ENCODE data around the gene SPINT1.

DNA sequence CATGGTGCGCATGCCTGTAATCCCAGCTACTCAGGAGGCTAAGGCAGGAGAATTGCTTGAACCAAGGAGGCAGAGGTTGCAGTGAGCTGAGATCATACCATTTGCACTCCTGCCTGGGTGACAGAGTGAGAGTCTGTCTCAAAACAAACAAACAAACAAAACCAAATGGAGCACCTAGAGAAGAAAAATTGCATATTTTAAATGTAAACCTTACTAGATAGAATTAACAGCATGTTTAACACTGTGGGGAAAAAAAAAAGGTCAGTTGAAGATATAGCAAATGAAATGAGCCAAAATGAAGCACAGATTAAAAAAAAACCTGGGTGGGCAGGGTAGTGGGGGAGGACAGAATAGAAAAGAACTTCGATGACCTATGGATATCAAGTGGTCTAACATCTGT lies 22.7 kb upstream of the SPINT1 start:
- TF ChIP-seq, protein P1, sequence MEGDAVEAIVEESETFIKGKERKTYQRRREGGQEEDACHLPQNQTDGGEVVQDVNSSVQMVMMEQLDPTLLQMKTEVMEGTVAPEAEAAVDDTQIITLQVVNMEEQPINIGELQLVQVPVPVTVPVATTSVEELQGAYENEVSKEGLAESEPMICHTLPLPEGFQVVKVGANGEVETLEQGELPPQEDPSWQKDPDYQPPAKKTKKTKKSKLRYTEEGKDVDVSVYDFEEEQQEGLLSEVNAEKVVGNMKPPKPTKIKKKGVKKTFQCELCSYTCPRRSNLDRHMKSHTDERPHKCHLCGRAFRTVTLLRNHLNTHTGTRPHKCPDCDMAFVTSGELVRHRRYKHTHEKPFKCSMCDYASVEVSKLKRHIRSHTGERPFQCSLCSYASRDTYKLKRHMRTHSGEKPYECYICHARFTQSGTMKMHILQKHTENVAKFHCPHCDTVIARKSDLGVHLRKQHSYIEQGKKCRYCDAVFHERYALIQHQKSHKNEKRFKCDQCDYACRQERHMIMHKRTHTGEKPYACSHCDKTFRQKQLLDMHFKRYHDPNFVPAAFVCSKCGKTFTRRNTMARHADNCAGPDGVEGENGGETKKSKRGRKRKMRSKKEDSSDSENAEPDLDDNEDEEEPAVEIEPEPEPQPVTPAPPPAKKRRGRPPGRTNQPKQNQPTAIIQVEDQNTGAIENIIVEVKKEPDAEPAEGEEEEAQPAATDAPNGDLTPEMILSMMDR (IDR thresholded peaks at IDR 0.05): no peak
- no peak for TF ChIP-seq EZH2 (IDR thresholded peaks at IDR 0.05; ENCODE audit: borderline replicate concordance, insufficient read depth, low read depth, low read length, poor library complexity, severe bottlenecking)
